Thyroid gland (tissue), 4 donors: Measurements from ENCODE around the gene GRB10. TPM values are rescaled to one million over a fixed set of nuclear protein-coding genes. Genes with fewer than 3 reads are reported as not detected.

Source experiments
- DNase-seq, 2 donors: peaks; one replicate each; pipeline ENCODE4 v3.0.0-alpha.2; 2019
- H3K27ac ChIP-seq, 3 donors: fragments of 200-600 bp; sonication (generic); 1 replicate in 2 of 3; 2 replicates in 1 of 3; pipeline ENCODE4 v1.5.1; 2016 to 2019; ENCODE audit warnings: mild to moderate bottlenecking in 1 of 3, moderate library complexity in 1 of 3
- H3K27me3 ChIP-seq: fragments of 200-600 bp; sonication (generic); one replicate; pipeline ENCODE4 v1.5.1; 2019
- H3K36me3 ChIP-seq, 2 donors: fragments of 200-600 bp; sonication (generic); one replicate each; pipeline ENCODE4 v1.5.1; 2016 to 2019
- H3K4me1 ChIP-seq, 2 donors: fragments of 200-600 bp; sonication (generic); one replicate each; pipeline ENCODE4 v1.5.1; 2017 to 2019
- H3K4me3 ChIP-seq, 3 donors: fragments of 200-600 bp; sonication (generic); replicated peaks in 1 of 3; 1 replicate in 2 of 3; 2 replicates in 1 of 3; pipeline ENCODE4 v1.5.1; 2016; ENCODE audit warnings: mild to moderate bottlenecking in 1 of 3
- H3K9me3 ChIP-seq: fragments of 200-600 bp; sonication (generic); one replicate; pipeline ENCODE4 v1.5.1; 2017
- POLR2A ChIP-seq, 2 donors: fragments of 450-650 bp; IDR thresholded peaks; one replicate each; pipeline ENCODE4 v1.6.1; 2017; ENCODE audit warnings: antibody characterized with exemption in 2 of 2, mild to moderate bottlenecking in 2 of 2, moderate library complexity in 1 of 2
- WGBS, 2 donors: methylation state at CpG; one replicate each; pipeline ENCODE4 v1.1.5; 2017; 5-methylcytosine and 5-hydroxymethylcytosine counted together
- intact Hi-C: fragments of 100-400 bp; cut with DNase I; formaldehyde crosslinking; loops from one replicate; pipeline ENCODE4 v1.15.1; 2023
- total RNA-seq, 4 donors: library from RNA; depleted of rRNA; stranded (reverse); fragments of >200 nt; gene quantifications; one replicate each; pipeline ENCODE4 v1.2.3, GENCODE V29; 2016
- TF ChIP-seq, protein P1 (sequence below), 6 experiments: fragments of 200-600 bp in 3 of 6; fragments of 450-650 bp in 3 of 6; sonication (generic) in 3 of 6; IDR thresholded peaks; one replicate each; pipeline ENCODE4 v1.5.1; 2016 to 2019; ENCODE audit warnings: antibody characterized with exemption in 6 of 6, mild to moderate bottlenecking in 2 of 6, inconsistent platforms in 1 of 6, moderate library complexity in 1 of 6

Gene GRB10
- total RNA-seq, 4 donors from 2014 or later = 21.3 to 99.2 (median 39.6) TPM

DNA sequence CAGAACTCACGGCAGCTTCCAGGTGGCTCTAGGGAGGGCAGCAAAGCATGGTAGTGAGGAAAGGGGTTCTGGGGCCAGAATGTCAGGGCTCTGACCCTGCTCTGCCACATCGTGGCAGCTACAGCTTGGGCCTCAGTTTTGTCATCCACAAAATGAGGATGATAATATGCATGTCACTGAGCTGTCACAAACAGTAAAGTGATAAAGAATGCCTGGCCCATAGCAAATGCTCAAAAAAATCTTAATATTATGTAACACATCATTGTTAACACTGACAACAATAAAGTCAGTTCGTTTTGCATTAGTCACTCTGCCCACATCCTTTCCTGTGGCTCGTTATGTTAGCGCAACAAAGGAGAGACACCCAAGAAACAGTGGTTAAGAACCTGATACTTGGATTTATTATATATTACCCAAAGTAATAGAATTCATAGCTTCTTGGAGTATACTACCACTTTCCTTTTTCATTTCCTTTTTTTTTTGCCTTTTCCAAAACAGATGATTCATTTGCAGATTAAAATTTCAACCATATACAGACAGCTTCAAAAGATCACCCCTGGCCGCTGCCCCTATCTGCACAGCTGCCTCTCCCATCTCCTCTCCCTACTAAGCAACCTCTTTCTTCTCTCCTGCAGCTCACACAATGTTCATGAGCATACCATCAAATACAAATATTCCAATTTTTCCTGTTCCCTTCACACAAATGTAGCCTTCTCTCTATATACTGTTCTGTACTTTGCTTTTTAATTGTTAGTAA, 172.0 kb downstream of the GRB10 start:
- TF ChIP-seq, protein P1, sequence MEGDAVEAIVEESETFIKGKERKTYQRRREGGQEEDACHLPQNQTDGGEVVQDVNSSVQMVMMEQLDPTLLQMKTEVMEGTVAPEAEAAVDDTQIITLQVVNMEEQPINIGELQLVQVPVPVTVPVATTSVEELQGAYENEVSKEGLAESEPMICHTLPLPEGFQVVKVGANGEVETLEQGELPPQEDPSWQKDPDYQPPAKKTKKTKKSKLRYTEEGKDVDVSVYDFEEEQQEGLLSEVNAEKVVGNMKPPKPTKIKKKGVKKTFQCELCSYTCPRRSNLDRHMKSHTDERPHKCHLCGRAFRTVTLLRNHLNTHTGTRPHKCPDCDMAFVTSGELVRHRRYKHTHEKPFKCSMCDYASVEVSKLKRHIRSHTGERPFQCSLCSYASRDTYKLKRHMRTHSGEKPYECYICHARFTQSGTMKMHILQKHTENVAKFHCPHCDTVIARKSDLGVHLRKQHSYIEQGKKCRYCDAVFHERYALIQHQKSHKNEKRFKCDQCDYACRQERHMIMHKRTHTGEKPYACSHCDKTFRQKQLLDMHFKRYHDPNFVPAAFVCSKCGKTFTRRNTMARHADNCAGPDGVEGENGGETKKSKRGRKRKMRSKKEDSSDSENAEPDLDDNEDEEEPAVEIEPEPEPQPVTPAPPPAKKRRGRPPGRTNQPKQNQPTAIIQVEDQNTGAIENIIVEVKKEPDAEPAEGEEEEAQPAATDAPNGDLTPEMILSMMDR (IDR thresholded peaks at IDR 0.05) = no peak
- no peak for TF ChIP-seq POLR2A (IDR thresholded peaks at IDR 0.05)
- no peak overlapping the region for H3K27ac ChIP-seq
- H3K4me1 ChIP-seq = no peaks in the 10 kb centered on the region
- 70 to 81% methylated on average over 6 of the region's 6 CpGs for WGBS, 2 donors
- no peak for DNase-seq
- H3K27me3 ChIP-seq = no peaks in the 10 kb centered on the region
- no peaks in the 10 kb centered on the region for H3K9me3 ChIP-seq
- intact Hi-C loops = no loop called here
- H3K4me3 ChIP-seq = no peak overlapping the region
- H3K36me3 ChIP-seq = peaks cover 0 to 14% of the 10 kb centered on the region in 2 donors

DNA sequence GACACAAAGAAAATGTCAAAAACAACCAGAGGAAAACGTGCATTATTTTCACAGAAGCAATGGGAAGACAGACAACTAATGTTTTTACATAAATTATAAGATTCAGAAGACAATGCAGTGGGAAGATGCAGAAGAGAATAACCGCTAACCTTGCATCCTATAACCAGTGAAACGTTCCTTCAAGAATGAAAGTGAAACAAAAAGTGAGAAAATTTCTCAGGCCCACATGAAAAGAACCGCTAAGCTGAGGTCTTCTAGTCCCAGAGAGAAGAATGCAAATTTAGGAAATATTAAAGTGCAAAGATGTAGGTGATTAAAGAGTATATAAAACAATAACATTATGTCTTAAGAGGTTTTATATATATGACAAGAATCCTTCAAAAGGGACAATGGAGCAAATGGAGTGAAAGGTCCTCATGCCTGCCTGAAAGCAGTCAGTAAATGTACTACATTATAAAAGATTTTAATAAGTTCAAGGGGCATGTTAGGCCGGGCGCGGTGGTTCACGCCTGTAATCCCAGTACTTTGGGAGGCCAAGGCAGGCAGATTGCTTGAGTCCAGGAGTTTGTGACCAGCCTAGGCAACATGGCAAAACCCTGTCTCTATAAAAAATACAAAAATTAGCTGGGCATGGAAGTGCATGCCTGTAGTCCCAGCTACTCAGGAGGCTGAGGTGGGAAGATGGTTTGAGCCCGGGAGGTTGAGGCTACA, 174.3 kb downstream of the GRB10 start:
- peaks cover 0 to 14% of the 10 kb centered on the region in 2 donors for H3K36me3 ChIP-seq
- DNase-seq = no peak
- intact Hi-C loops = no loop called here

GRCh38 chr7:50607524-50608125, 175.1 kb downstream of the GRB10 start:
- TF ChIP-seq POLR2A (IDR thresholded peaks at IDR 0.05) = no peak
- TF ChIP-seq, protein P1 (IDR thresholded peaks at IDR 0.05) = no peak
- intact Hi-C loops = no loop called here
- no peak for DNase-seq
- H3K27ac ChIP-seq = no peak overlapping the region
- WGBS, 2 donors = 90 to 92% methylated on average over 6 of the region's 6 CpGs
- H3K9me3 ChIP-seq = no peaks in the 10 kb centered on the region
- no peak overlapping the region for H3K4me3 ChIP-seq
- H3K36me3 ChIP-seq = peaks cover 0 to 14% of the 10 kb centered on the region in 2 donors
- no peaks in the 10 kb centered on the region for H3K27me3 ChIP-seq
- no peaks in the 10 kb centered on the region for H3K4me1 ChIP-seq

More for the DNA sequence above, 174.3 kb downstream of the GRB10 start:
- no peak for TF ChIP-seq POLR2A (IDR thresholded peaks at IDR 0.05)
- TF ChIP-seq, protein P1 (IDR thresholded peaks at IDR 0.05) = no peak
- Histone ChIP-seq H3K27ac (no peak overlapping the region), H3K27me3 (no peaks in the 10 kb centered on the region), H3K9me3 (no peaks in the 10 kb centered on the region), H3K4me1 (no peaks in the 10 kb centered on the region), H3K4me3 (no peak overlapping the region)
- WGBS, 2 donors = 78 to 79% methylated on average over 9 of the region's 9 CpGs

DNA sequence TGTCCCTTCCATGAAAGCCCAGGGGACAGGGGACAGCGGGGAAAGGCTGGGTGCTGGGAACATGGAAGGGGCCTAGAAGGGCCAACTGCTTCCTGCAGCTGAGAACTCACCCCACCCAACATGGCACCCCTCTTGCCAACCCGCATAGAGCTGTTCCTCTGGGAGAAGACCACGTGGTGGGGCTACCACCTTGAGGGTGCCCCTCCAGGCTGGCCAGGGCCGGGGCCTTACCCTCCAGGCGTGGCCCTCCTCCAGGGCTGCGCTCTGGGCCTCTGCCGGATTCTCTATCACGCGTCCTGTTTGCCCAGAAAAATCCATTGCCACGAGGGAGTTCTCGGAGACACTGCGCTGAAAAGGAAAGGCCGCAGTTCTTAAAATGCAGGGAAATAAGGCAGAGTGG, 177.6 kb downstream of the GRB10 start:
- H3K4me1 ChIP-seq = no peaks in the 10 kb centered on the region
- TF ChIP-seq POLR2A (IDR thresholded peaks at IDR 0.05) = no peak
- TF ChIP-seq, protein P1 (IDR thresholded peaks at IDR 0.05) = no peak
- H3K27ac ChIP-seq = no peak overlapping the region
- no peak for DNase-seq
- H3K9me3 ChIP-seq = no peaks in the 10 kb centered on the region
- no peaks in the 10 kb centered on the region for H3K27me3 ChIP-seq
- intact Hi-C loops = no loop called here
- peaks cover 0 to 10% of the 10 kb centered on the region in 2 donors for H3K36me3 ChIP-seq
- 94 to 97% methylated on average over 11 to 13 of the region's 13 CpGs for WGBS, 2 donors
- no peak overlapping the region for H3K4me3 ChIP-seq
